HG02938 (cell line): ENCODE measurements around the gene JPH4.

Experiments
- ATAC-seq: cut with Tn5 transposase; IDR thresholded peaks from one replicate; pipeline ENCODE4 v1.9.1; 2021; ENCODE audit warnings: mild to moderate bottlenecking, moderate library complexity; ENCODE audit not compliant: unreplicated experiment

The JPH4 gene

DNA sequence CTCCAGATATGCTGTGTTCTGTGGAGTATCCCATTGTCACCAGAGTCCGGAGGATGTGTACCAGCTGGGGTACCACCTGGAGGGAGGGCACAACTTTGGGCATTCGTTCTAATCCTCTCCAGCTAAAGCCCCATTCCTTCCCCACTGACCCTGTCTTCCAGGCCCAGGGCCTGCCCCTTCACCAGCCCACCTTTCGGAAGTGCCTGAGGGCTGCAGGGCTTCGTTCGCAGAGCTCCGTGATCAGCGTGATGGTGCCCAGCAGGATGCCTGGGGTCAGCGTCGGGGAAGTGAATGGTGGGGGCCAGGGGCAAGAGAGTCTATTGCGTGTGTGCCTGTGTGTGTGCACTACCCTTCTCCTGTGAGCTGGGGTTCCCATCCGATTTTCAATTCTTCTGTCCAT is 13.0 kb downstream of the JPH4 start:
- ATAC-seq: no peak

- no peak for ATAC-seq
Measured at GRCh38 chr14:23564876-23565275, 13.7 kb downstream of the JPH4 start.

DNA sequence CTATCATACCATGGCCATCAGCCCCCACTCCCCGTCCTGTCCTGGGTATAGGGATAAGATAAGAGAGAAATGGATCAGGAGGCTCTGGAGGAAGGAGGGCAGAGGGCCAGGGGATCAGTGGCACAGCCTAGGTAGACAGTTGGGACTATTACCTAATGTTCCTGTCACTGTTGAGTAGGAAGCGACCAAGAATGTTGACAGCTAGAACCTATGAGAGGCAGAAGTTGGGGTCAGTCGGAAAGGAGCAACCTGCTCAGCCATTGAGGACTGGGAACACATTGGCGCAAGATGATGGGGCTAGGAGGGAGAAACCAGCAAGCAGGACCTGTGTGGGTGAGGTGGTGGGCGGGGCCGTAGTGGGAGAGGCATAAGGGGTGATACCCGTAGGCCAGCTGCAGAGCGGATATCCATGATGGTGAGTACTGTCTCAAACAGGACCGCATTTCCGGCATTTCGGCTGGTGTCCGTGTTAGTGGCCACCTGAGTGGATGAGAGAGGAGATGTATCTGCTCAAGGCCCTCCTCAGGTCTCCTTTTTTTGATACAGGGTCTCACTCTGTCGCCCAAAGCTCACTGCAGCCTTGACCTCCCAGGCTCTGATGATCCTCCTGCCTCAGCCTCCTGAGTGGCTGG is 14.3 kb downstream of the JPH4 start:
- ATAC-seq: no peak

GRCh38 chr14:23563473-23564180 is 15.0 kb downstream of the JPH4 start:
- ATAC-seq: no peak

DNA sequence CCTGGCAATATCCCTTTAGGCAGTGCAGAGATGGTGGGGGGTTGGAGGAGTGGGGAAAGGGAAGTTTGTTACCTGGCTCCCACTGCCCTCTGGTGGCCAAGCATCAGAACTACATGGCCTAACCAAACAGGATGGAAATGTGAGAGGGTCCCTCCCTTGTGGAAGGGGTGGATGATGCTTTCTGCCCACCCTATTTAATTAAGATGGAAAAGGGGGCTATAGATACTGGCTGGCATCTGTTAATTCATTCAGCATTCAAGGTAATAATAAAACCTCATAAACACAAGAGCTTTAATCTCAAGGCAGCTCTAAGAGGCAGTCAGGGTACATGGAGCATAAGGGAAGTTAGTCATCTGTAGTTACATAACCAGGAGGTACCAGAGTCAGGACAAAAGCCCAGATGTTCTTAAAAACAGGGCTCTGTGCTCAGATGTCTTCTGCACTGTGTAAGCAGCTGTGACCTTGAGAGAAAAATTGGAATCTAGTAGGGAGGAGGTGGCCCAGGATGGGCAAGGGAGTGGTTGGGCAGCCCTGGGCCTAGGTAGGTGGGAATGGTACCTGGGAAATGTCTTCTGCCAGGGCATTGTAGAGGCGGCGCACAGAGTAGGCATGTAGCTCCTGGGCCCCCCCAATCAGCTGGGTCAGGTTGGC is 15.6 kb downstream of the JPH4 start:
- ATAC-seq: no peak

DNA sequence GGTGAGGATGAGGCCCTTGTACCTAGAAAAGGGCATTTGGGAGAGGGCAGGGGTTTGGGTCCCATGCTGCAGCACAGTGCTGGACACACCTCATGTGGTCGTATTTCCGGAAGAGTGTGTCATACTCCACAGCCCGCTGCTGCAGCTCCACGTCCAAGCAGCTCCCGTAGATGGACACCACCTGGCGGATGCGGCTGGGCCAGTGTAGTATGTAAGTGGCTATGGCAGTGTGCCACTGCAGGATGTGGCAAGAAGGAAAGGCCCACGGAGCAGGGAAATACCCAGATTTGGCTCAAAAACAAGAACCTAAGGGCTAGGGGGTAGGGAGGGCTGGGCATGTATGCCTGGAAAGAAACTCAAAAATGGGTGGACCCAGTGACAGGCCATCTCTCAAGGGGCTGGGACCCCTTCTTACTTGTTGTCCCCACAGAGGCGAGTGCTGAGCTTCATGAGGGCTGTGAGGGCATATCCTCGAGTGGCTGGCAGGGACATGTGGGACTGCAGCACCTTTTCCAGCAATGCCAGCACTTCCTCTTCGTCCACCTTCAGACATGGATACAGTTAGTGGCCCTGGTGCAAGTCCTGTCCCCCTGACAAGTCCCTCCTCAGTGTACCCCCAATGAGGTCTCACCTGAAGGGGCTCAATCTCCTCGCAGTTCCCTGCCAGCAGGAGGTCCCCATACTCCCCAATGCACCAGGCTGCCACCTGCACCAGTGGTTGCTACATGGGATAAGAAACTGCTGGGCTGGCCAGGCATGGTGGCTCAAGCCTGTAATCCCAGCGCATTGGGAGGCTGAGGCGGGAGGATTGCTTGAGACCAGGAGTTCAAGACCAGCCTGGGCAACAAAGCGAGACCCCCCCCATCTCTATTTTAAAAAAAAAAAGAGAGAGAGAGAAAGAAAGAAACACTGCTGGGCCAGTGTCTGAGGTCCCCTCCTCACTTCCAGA is 16.4 kb downstream of the JPH4 start:
- ATAC-seq: no peak

DNA sequence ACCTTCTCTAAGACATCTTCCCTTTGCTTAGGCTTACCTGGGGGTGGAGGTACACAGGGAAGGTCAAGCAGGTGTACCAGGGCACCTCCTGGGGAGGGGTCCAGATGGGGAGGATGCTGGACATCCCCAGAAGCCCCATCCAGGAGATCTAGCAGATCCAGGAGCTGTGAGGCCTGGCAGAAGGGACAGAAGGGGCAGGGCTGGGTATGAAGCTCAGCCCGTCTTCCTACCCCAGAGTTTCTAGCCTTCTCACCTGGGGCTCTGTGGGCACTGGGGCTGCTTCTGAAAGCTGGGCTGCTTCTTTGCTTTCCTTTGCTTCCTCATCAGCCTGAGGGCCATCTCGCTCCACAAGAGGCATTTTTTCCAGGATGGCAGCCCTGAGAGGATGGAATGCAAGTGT is 17.3 kb downstream of the JPH4 start:
- ATAC-seq: no peak

DNA sequence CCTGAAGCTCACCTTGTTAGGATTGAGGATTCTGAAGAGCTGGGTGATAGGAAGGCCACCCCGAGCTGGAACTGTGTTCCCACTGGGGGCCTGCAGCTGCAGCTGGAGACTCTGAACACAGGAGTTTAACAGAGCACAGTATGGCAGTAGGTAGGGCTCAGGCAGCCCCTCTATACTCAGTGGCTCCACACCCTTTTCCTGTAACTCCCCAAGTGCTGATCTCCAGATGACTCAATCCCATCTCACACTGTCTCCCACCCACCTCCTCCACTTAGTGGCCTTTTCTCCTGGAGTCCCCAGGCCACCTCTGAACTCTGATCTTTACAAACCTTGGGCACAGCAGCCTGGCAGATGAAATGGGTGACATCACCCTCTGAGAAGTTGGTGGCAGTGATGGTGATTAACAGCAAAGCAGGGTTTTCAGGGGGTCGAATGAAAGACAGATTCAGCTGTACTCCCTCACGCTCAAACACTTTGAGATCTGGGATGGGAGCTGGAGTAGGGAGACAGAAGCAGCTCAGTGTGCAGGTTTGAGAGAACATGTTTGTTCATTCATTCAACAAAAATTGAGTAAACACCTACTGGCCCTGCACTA is 18.6 kb downstream of the JPH4 start:
- no peak for ATAC-seq

GRCh38 chr14:23559010-23559925 is 19.3 kb downstream of the JPH4 start:
- no peak for ATAC-seq

DNA sequence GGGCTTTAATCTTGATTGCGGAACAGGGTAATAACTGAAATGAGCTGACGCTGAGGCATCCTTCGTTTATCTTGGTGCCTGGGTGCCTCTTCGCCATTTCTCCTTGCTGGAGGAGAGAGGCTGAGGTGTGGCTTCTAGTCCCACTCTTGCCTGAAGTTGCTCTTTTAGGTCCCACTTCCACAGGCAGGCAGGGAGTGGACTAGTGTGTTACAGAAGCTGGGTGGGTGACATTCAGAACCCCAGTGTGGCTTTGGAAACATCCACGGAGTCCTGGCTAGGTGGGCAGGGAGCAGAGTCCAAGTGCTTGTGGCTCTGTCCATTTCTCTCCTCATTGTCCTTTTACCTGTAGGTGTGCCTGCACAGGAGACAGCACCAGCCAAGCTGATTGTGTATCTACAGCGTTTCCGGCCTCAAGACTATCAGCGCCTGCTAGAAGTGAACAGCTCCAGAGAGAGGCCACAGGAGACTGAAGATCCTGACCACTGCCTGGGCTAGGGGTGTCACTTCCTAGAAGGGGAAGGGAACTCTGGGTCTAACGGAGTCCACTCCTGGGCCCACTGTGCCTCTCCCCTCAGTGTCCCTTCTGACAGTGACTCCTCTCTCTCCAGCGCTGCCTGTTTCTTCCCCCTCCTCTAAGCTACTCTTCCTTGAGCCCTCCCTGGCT is 20.1 kb downstream of the JPH4 start:
- no peak for ATAC-seq

DNA sequence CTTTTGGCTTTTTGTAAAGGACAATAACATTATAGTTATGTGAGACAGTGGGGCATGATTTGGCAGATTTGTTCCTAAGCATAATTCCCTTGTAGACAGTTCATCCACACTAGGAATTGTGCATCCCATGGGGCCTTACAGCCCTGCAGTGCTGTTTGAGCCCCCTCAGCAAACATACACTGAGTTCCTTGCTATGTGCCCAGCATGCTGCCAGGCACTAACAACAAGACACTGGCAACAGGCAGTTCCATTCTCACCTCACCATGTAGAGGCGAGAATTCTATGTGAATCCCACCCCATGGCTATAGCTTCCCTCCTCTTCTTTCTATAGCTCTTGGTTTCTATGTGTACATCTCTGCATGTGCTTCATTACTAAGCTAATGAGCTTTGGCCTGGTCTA is 20.6 kb downstream of the JPH4 start:
- ATAC-seq: no peak

- no peak for ATAC-seq
Measured at GRCh38 chr14:23557521-23557920, 21.1 kb downstream of the JPH4 start.

GRCh38 chr14:23556700-23557440 is 21.7 kb downstream of the JPH4 start:
- ATAC-seq: no peak

DNA sequence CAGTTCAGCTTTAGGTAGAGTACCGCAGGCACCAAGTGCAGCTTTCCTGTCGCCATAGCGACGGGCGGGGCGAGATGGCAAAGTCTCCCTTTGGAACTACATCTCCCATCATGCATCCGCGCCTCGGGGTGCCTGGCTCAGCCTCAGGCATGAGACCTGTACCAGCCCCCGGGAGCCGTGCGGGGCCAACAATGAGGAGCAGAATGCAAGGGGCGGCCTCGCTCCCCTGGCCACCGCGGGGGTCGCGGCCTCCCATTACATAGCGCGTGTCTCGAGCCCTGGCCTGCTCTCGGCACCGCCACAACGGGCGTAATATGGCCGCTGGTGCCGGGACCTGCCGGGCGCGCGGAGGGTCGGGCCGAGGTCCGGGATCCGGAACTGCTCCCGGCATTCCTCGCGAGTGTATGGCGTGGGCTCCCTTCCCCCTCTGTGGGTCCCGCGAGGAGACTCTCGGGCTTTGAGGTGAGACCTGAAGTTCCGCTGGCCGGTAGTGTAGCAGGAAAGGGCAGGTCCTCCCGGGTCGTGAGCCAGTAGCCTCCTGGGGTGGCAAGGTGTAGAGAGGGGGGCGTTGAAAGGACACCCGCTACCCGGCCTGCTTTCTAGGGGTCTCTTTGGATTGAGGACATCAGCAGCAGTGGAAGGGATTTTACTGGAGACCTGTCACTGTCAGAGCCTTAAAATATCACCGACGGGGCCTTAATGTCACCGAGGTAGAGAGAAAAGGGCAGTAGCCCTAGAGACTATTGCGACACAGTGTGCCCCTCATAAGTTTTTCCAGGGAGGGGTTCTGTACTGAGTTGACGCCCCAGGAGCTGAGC is 22.5 kb downstream of the JPH4 start, which contains the start of gene THTPA:
THTPA (plus strand) TSS at position 390 of the 818 bp plus-strand sequence. CDS start 487 bp downstream, outside the sequence.
- ATAC-seq: peak; percentile 79

DNA sequence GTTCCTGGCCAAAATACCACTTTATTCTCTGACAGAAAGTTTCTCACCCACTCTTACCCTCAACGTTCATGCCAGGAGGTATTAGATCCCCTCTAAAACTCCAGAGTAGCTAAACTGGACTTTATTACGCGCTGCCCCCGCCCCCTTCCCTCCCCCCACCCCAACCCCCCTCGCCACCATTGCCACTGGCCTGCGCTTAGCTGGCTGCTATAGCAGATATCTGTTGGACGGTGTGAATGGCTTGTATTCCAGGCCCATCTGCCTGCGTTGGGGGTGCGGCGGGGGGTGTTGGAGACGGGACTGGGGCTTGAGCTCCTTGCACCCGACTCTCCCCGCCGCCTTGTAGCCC is 23.1 kb downstream of the JPH4 start:
- no peak for ATAC-seq

DNA sequence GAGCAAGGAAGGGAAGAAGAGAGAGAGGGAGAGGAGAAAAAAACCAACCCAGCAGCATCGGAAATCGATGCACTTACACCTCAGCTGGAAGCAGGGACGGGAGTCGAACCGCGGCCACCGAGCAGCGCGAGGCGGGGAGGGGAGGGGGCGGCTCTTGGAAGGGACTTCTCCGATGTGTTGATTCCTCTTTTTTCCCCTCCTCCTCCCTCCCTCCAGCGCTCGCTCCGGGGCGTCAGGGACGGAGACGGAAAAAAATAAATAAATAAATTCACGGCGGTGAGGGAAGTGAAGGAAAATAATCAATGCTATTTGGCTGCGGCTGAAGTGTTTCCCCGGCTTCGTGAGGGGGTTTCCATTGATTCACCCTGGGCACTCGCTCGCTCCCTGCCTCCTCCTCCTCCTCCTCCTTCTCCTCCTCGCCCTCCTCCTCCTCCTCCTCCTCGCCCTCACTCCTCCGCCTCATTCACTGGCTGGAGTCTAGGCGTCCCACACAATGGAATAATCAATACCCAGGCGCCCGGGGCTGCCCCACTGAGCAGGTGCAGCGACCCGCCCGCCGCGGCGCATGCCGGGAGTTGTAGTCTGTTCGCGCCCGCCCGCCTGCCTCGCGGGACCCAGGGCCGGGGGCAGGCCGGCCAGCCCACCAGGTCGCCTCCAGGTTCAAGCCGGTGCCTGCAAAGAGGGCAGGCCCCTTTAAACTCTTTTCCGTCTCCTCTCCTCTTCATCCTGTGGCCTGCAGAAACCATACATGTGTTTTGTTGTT is 27.1 kb downstream of the JPH4 start, which contains the start of gene ZFHX2:
ZFHX2 (minus strand) TSS at position 500 of the 763 bp plus-strand sequence. CDS start 16,440 bp downstream, outside the sequence.
- peak; percentile 38 for ATAC-seq

DNA sequence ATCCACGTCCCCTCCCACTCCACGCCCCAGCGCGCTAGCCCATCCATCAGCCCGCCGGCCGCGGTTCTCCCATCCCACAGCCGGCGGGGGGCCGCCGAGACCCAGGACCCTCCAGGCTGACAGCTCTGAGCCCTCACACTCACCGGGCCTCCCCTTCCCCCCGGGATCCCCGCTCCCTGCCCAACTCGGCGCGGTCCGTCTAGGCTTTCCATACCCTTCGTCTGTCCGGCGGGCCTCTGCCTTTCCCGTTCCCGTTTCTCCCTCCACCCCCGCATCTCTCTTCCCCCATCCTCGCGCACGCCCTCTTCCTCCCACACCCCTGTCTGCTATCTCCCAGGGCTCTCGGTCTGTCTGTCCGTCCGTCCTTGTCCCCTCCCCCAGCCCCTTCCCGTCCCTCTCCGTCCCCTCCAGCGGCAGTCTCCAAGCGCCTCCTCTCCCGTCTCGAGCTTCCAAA is 27.8 kb downstream of the JPH4 start:
- no peak for ATAC-seq
